ENCODE data around the gene TRMU. TPM values are rescaled to one million over a fixed set of nuclear protein-coding genes. Genes with fewer than 3 reads are reported as not detected.

The TRMU gene, protein sequence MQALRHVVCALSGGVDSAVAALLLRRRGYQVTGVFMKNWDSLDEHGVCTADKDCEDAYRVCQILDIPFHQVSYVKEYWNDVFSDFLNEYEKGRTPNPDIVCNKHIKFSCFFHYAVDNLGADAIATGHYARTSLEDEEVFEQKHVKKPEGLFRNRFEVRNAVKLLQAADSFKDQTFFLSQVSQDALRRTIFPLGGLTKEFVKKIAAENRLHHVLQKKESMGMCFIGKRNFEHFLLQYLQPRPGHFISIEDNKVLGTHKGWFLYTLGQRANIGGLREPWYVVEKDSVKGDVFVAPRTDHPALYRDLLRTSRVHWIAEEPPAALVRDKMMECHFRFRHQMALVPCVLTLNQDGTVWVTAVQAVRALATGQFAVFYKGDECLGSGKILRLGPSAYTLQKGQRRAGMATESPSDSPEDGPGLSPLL
- total RNA-seq (36.0 and 40.9 TPM in 2 replicates), polyA plus RNA-seq (38.0 and 44.6 TPM in 2 replicates)

DNA sequence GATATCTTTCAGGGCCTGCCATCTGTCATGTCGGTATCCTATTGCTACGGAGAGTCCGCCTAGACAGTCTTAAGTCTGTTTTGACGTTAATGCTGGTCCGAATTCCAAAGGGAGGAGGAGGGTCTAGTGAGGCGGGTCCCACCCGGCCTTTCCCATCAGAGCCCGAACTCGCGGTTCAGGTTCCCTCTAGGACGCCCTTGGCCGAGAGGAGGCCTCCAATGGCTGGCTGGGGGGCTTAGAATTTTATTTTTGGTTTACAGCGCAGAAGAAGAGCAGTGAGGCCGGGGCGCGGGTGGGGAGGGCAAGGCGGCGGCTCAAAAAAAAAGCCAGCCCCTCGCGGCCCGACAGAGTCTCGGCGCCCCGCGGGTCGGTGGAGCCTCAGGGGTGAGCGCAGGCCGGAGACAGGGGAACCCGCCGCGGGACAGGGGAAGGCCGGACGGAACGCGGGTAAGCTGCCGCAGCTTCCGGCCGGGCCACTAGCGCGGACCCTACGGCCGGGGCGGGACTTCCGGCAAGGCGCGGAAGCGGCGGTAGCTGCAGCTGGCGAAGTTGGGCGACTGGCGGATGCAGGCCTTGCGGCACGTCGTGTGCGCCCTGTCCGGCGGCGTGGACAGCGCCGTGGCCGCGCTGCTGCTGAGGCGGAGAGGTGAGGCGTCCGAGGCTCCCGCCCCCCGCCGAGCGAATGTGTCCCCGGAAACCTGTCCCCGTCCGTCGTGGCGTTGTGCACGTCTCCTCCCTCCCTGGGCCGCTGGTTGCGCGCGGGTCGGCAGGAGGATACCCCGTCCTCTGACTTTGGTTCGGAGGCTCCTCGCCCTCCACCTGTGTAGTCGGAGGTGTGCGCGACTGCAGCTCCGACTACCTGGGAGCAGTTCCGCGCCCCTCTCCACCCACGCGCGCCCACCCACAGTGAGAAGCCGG, at the start of gene TRMU:
TRMU (plus strand) TSS at position 514 of the 918 bp plus-strand sequence; CDS start at position 565, 51 bp downstream.
- Histone ChIP-seq H3K27ac (peak within 1 kb of the TSS; percentile 99), H3K27me3 (no peaks in the 10 kb centered on the region), H3K4me3 (peak within 1 kb of the TSS; percentile 51), H4K20me1 (ENCODE audit: insufficient read depth, poor library complexity, severe bottlenecking) (peaks cover 6% of the 10 kb centered on the region), H3K79me2 (peaks cover 46% of the 10 kb centered on the region), H3K4me1 (ENCODE audit: insufficient read depth) (peaks cover 8% of the 10 kb centered on the region), H2AFZ (peak within 1 kb of the TSS; percentile 92), H3K4me2 (peak within 1 kb of the TSS; percentile 86), H3K9me2 (replicated peaks; ENCODE audit: insufficient read depth) (no peaks in the 10 kb centered on the region), H3K9me3 (ENCODE audit: low read depth) (no peaks in the 10 kb centered on the region), H3K36me3 (replicated peaks; ENCODE audit: insufficient read depth, low read depth) (no peaks in the 10 kb centered on the region)
- TF ChIP-seq EZH2 (IDR thresholded peaks at IDR 0.05; ENCODE audit: borderline replicate concordance) (no peak), EZH2phosphoT487 (IDR thresholded peaks at IDR 0.05; ENCODE audit: low read depth, severe bottlenecking, unreplicated experiment) (no peak)
- TF ChIP-seq, protein P1, sequence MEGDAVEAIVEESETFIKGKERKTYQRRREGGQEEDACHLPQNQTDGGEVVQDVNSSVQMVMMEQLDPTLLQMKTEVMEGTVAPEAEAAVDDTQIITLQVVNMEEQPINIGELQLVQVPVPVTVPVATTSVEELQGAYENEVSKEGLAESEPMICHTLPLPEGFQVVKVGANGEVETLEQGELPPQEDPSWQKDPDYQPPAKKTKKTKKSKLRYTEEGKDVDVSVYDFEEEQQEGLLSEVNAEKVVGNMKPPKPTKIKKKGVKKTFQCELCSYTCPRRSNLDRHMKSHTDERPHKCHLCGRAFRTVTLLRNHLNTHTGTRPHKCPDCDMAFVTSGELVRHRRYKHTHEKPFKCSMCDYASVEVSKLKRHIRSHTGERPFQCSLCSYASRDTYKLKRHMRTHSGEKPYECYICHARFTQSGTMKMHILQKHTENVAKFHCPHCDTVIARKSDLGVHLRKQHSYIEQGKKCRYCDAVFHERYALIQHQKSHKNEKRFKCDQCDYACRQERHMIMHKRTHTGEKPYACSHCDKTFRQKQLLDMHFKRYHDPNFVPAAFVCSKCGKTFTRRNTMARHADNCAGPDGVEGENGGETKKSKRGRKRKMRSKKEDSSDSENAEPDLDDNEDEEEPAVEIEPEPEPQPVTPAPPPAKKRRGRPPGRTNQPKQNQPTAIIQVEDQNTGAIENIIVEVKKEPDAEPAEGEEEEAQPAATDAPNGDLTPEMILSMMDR (IDR thresholded peaks at IDR 0.05; ENCODE audit: poor library complexity), result no peak
- DNase-seq (ENCODE audit: low spot score), result peak; percentile 93
- WGBS (ENCODE audit: low lambda C conversion rate, missing lambda C conversion rate), result under 1% methylated on average over 77 of the region's 93 CpGs

DNA sequence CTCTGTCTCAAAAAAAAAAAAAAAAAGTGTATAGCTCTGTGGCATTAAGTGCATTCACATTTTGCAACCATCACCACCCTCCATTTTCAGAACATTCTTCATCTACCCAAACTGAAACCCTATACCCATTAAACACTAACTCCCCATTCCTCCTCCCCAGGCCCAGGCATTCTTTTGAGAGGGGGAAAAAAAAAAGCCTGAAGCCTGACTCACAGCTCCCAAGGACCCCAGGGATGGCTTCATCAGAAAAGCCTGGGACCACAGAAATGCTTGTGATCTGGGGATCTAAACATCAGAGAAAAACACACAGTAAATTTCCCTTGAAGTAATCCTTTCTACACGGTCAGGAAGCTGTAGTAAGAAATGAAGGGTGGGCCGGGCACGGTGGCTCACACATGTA, 49.5 kb upstream of the TRMU start:
- no peak for TF ChIP-seq EZH2phosphoT487 (IDR thresholded peaks at IDR 0.05; ENCODE audit: low read depth, severe bottlenecking, unreplicated experiment)
- TF ChIP-seq, protein P1 (IDR thresholded peaks at IDR 0.05; ENCODE audit: poor library complexity), result no peak
- no peak for TF ChIP-seq EZH2 (IDR thresholded peaks at IDR 0.05; ENCODE audit: borderline replicate concordance)
- 77% methylated on average over 3 of the region's 3 CpGs for WGBS (ENCODE audit: low lambda C conversion rate, missing lambda C conversion rate)

DNA sequence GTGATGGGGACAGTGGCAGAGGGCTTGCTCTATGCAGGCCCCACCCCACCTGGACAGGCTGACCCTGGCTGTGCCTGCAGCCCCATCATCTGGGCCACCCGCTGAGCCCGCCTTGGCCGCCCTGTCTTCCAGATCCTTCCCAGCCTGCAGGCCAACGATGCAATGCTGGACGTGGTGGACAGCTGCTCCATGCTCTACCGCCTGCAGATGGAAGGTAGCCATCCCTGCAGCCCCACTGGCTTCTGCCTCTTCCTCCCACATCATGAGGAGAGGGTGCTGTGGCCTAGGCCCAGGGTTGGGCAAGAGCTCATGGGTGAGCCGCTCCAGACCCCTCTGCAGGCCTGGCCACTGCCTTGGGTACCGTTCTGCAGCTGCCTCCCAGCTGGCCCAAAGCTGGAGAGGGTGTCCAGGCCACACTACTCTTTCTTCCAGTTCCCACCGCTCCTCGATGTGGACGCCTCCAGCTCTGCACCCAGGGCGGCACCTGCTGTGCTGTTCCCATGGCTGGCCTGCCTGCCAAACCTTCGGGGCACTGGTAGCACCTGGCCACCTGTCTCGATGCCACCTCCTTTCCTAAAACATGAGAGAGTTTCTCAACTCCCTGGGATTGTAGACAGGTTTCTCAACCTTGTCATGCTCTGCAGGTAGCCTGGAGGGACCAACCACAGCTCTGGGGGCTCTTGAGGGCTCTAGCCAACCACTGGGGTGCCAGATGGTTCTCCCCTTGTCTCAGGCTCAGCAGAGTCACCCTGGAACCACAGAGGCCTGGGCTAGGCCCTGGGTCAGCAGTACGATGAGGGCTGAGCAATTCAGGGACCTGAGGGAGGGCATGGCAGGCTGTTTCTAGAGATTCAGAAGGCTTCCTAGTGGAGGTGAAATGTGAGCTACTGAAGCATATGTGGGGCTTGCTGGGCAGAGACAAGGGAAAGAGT, 48.3 kb upstream of the TRMU start:
- no peak for DNase-seq (ENCODE audit: low spot score)
- no peaks in the 10 kb centered on the region for H3K79me2 ChIP-seq
- no peaks in the 10 kb centered on the region for H4K20me1 ChIP-seq (ENCODE audit: insufficient read depth, poor library complexity, severe bottlenecking)
- H3K4me1 ChIP-seq (ENCODE audit: insufficient read depth), result no peaks in the 10 kb centered on the region
- no peaks in the 10 kb centered on the region for H3K9me3 ChIP-seq (ENCODE audit: low read depth)
- TF ChIP-seq, protein P1 (IDR thresholded peaks at IDR 0.05; ENCODE audit: poor library complexity), result no peak
- no peak for TF ChIP-seq EZH2phosphoT487 (IDR thresholded peaks at IDR 0.05; ENCODE audit: low read depth, severe bottlenecking, unreplicated experiment)
- TF ChIP-seq EZH2 (IDR thresholded peaks at IDR 0.05; ENCODE audit: borderline replicate concordance), result no peak
- no peaks in the 10 kb centered on the region for H3K36me3 ChIP-seq (replicated peaks; ENCODE audit: insufficient read depth, low read depth)
- no peak overlapping the region for H2AFZ ChIP-seq
- no peak overlapping the region for H3K4me2 ChIP-seq
- H3K27ac ChIP-seq, result no peak overlapping the region
- 95% methylated on average over 15 of the region's 15 CpGs for WGBS (ENCODE audit: low lambda C conversion rate, missing lambda C conversion rate)
- H3K4me3 ChIP-seq, result no peak overlapping the region
- no peaks in the 10 kb centered on the region for H3K27me3 ChIP-seq
- no peaks in the 10 kb centered on the region for H3K9me2 ChIP-seq (replicated peaks; ENCODE audit: insufficient read depth)

More for the DNA sequence above, 49.5 kb upstream of the TRMU start:
- Histone ChIP-seq H3K4me3 (no peak overlapping the region), H3K4me2 (no peak overlapping the region), H3K27ac (no peak overlapping the region), H4K20me1 (ENCODE audit: insufficient read depth, poor library complexity, severe bottlenecking) (no peaks in the 10 kb centered on the region), H3K27me3 (no peaks in the 10 kb centered on the region), H2AFZ (no peak overlapping the region), H3K79me2 (no peaks in the 10 kb centered on the region), H3K4me1 (ENCODE audit: insufficient read depth) (no peaks in the 10 kb centered on the region), H3K36me3 (replicated peaks; ENCODE audit: insufficient read depth, low read depth) (no peaks in the 10 kb centered on the region), H3K9me3 (ENCODE audit: low read depth) (no peaks in the 10 kb centered on the region), H3K9me2 (replicated peaks; ENCODE audit: insufficient read depth) (no peaks in the 10 kb centered on the region)
- no peak for DNase-seq (ENCODE audit: low spot score)

Data from hepatocyte (in vitro differentiated cells).